ENCODE results near the gene STARD7.

Gene STARD7

GRCh38 chr2:96153291-96153713, 55.3 kb downstream of the STARD7 start:
- Histone ChIP-seq H3K27ac (ENCODE audit: low read depth, low read length) (no peak overlapping the region), H3K23ac (ENCODE audit: low read length) (peak overlapping the region; percentile 24), H3K4ac (ENCODE audit: low read depth, low read length) (no peak overlapping the region)

GRCh38 chr2:96152304-96153161, 56.1 kb downstream of the STARD7 start:
- Histone ChIP-seq H3K56ac (ENCODE audit: low read length) (peak overlapping the region; percentile 17), H3K18ac (ENCODE audit: low read length) (no peak overlapping the region), H3K79me2 (ENCODE audit: control insufficient read depth, insufficient read depth, low read length) (no peaks in the 10 kb centered on the region), H3K27me3 (ENCODE audit: insufficient read depth, low read length, poor library complexity) (no peaks in the 10 kb centered on the region), H3K9ac (ENCODE audit: low read length) (no peak overlapping the region), H3K4me1 (ENCODE audit: control insufficient read depth, low read depth, low read length) (peaks cover 4% of the 10 kb centered on the region), H2BK15ac (replicated peaks; ENCODE audit: low read depth) (no peak overlapping the region), H3K23ac (ENCODE audit: low read length) (no peak overlapping the region), H4K5ac (ENCODE audit: low read length) (no peak overlapping the region), H3K4ac (ENCODE audit: low read depth, low read length) (no peak overlapping the region), H2AK5ac (ENCODE audit: low read length) (no peak overlapping the region), H3K36me3 (ENCODE audit: control insufficient read depth, insufficient read depth, low read length) (no peaks in the 10 kb centered on the region), H4K8ac (ENCODE audit: low read depth, low read length) (no peak overlapping the region), H3K27ac (ENCODE audit: low read depth, low read length) (no peak overlapping the region), H3K4me3 (ENCODE audit: low read length) (no peak overlapping the region), H2BK120ac (ENCODE audit: low read depth, low read length) (no peak overlapping the region), H3K4me2 (ENCODE audit: low read length) (no peak overlapping the region), H3K79me1 (ENCODE audit: low read length) (no peaks in the 10 kb centered on the region), H2BK5ac (ENCODE audit: low read length) (no peak overlapping the region)
- DNase-seq, result no peak
- no CpG with 5 or more reads among the region's 13 CpGs for WGBS (ENCODE audit: extremely low coverage, insufficient coverage, low lambda C conversion rate)

More at GRCh38 chr2:96153291-96153713, 55.3 kb downstream of the STARD7 start:
- Histone ChIP-seq H3K9ac (ENCODE audit: low read length) (no peak overlapping the region), H3K18ac (ENCODE audit: low read length) (no peak overlapping the region), H3K4me2 (ENCODE audit: low read length) (no peak overlapping the region), H2BK5ac (ENCODE audit: low read length) (no peak overlapping the region), H2BK15ac (replicated peaks; ENCODE audit: low read depth) (no peak overlapping the region), H2BK120ac (ENCODE audit: low read depth, low read length) (no peak overlapping the region), H3K4me3 (ENCODE audit: low read length) (no peak overlapping the region), H4K5ac (ENCODE audit: low read length) (no peak overlapping the region), H3K36me3 (ENCODE audit: control insufficient read depth, insufficient read depth, low read length) (no peaks in the 10 kb centered on the region), H2AK5ac (ENCODE audit: low read length) (no peak overlapping the region), H3K79me2 (ENCODE audit: control insufficient read depth, insufficient read depth, low read length) (no peaks in the 10 kb centered on the region), H3K4me1 (ENCODE audit: control insufficient read depth, low read depth, low read length) (peaks cover under 1% of the 10 kb centered on the region), H3K27me3 (ENCODE audit: insufficient read depth, low read length, poor library complexity) (no peaks in the 10 kb centered on the region), H4K8ac (ENCODE audit: low read depth, low read length) (no peak overlapping the region), H3K79me1 (ENCODE audit: low read length) (no peaks in the 10 kb centered on the region), H3K56ac (ENCODE audit: low read length) (no peak overlapping the region)
- no peak for DNase-seq
- WGBS (ENCODE audit: extremely low coverage, insufficient coverage, low lambda C conversion rate), result no CpG with 5 or more reads among the region's 7 CpGs

- no peak overlapping the region for H3K18ac ChIP-seq (ENCODE audit: low read length)
- no peak overlapping the region for H3K27ac ChIP-seq (ENCODE audit: low read depth, low read length)
- no peak overlapping the region for H4K8ac ChIP-seq (ENCODE audit: low read depth, low read length)
- H2BK5ac ChIP-seq (ENCODE audit: low read length), result no peak overlapping the region
- WGBS (ENCODE audit: extremely low coverage, insufficient coverage, low lambda C conversion rate), result no CpG with 5 or more reads among the region's 9 CpGs
- peaks cover 5% of the 10 kb centered on the region for H3K4me1 ChIP-seq (ENCODE audit: control insufficient read depth, low read depth, low read length)
- no peak overlapping the region for H3K4me2 ChIP-seq (ENCODE audit: low read length)
- H2BK120ac ChIP-seq (ENCODE audit: low read depth, low read length), result no peak overlapping the region
- H3K79me2 ChIP-seq (ENCODE audit: control insufficient read depth, insufficient read depth, low read length), result no peaks in the 10 kb centered on the region
- H2BK15ac ChIP-seq (replicated peaks; ENCODE audit: low read depth), result no peak overlapping the region
- no peaks in the 10 kb centered on the region for H3K27me3 ChIP-seq (ENCODE audit: insufficient read depth, low read length, poor library complexity)
- H3K4me3 ChIP-seq (ENCODE audit: low read length), result no peak overlapping the region
- H3K9ac ChIP-seq (ENCODE audit: low read length), result no peak overlapping the region
- no peak overlapping the region for H3K23ac ChIP-seq (ENCODE audit: low read length)
- H3K36me3 ChIP-seq (ENCODE audit: control insufficient read depth, insufficient read depth, low read length), result no peaks in the 10 kb centered on the region
- DNase-seq, result no peak
- H3K79me1 ChIP-seq (ENCODE audit: low read length), result no peaks in the 10 kb centered on the region
- peak overlapping the region; percentile 17 for H3K56ac ChIP-seq (ENCODE audit: low read length)
- no peak overlapping the region for H3K4ac ChIP-seq (ENCODE audit: low read depth, low read length)
- H2AK5ac ChIP-seq (ENCODE audit: low read length), result no peak overlapping the region
- no peak overlapping the region for H4K5ac ChIP-seq (ENCODE audit: low read length)
Observed at GRCh38 chr2:96151595-96152303, 56.9 kb downstream of the STARD7 start.

- Histone ChIP-seq H2BK120ac (ENCODE audit: low read depth, low read length) (no peak overlapping the region), H3K23ac (ENCODE audit: low read length) (no peak overlapping the region), H3K79me2 (ENCODE audit: control insufficient read depth, insufficient read depth, low read length) (no peaks in the 10 kb centered on the region), H3K4ac (ENCODE audit: low read depth, low read length) (no peak overlapping the region), H3K79me1 (ENCODE audit: low read length) (no peaks in the 10 kb centered on the region), H2BK15ac (replicated peaks; ENCODE audit: low read depth) (no peak overlapping the region), H3K4me1 (ENCODE audit: control insufficient read depth, low read depth, low read length) (peaks cover 5% of the 10 kb centered on the region), H3K4me3 (ENCODE audit: low read length) (no peak overlapping the region), H3K56ac (ENCODE audit: low read length) (no peak overlapping the region), H3K18ac (ENCODE audit: low read length) (no peak overlapping the region), H3K9ac (ENCODE audit: low read length) (no peak overlapping the region), H2BK5ac (ENCODE audit: low read length) (no peak overlapping the region), H4K8ac (ENCODE audit: low read depth, low read length) (no peak overlapping the region), H4K5ac (ENCODE audit: low read length) (no peak overlapping the region), H2AK5ac (ENCODE audit: low read length) (no peak overlapping the region), H3K27me3 (ENCODE audit: insufficient read depth, low read length, poor library complexity) (no peaks in the 10 kb centered on the region), H3K36me3 (ENCODE audit: control insufficient read depth, insufficient read depth, low read length) (no peaks in the 10 kb centered on the region), H3K4me2 (ENCODE audit: low read length) (no peak overlapping the region), H3K27ac (ENCODE audit: low read depth, low read length) (no peak overlapping the region)
- no peak for DNase-seq
- no CpG with 5 or more reads among the region's 14 CpGs for WGBS (ENCODE audit: extremely low coverage, insufficient coverage, low lambda C conversion rate)
Observed at GRCh38 chr2:96150791-96151594, 57.6 kb downstream of the STARD7 start.

GRCh38 chr2:96150007-96150640, 58.5 kb downstream of the STARD7 start:
- H2BK15ac ChIP-seq (replicated peaks; ENCODE audit: low read depth), result no peak overlapping the region
- no peak overlapping the region for H3K23ac ChIP-seq (ENCODE audit: low read length)
- no peak overlapping the region for H3K56ac ChIP-seq (ENCODE audit: low read length)
- no peak overlapping the region for H3K18ac ChIP-seq (ENCODE audit: low read length)
- H2BK5ac ChIP-seq (ENCODE audit: low read length), result no peak overlapping the region
- H3K4me2 ChIP-seq (ENCODE audit: low read length), result no peak overlapping the region
- H3K27me3 ChIP-seq (ENCODE audit: insufficient read depth, low read length, poor library complexity), result no peaks in the 10 kb centered on the region
- H4K8ac ChIP-seq (ENCODE audit: low read depth, low read length), result no peak overlapping the region
- no peak overlapping the region for H3K27ac ChIP-seq (ENCODE audit: low read depth, low read length)
- H3K4me3 ChIP-seq (ENCODE audit: low read length), result no peak overlapping the region
- H2BK120ac ChIP-seq (ENCODE audit: low read depth, low read length), result no peak overlapping the region
- no peak overlapping the region for H3K9ac ChIP-seq (ENCODE audit: low read length)
- peaks cover 5% of the 10 kb centered on the region for H3K4me1 ChIP-seq (ENCODE audit: control insufficient read depth, low read depth, low read length)
- WGBS (ENCODE audit: extremely low coverage, insufficient coverage, low lambda C conversion rate), result no CpG with 5 or more reads among the region's 6 CpGs
- H3K36me3 ChIP-seq (ENCODE audit: control insufficient read depth, insufficient read depth, low read length), result no peaks in the 10 kb centered on the region
- no peak overlapping the region for H3K4ac ChIP-seq (ENCODE audit: low read depth, low read length)
- no peak for DNase-seq
- H3K79me1 ChIP-seq (ENCODE audit: low read length), result no peaks in the 10 kb centered on the region
- H3K79me2 ChIP-seq (ENCODE audit: control insufficient read depth, insufficient read depth, low read length), result no peaks in the 10 kb centered on the region
- H4K5ac ChIP-seq (ENCODE audit: low read length), result no peak overlapping the region
- no peak overlapping the region for H2AK5ac ChIP-seq (ENCODE audit: low read length)
